HL-60/S4 treated with retinoic acid at 250 ng/mL for 4 days and 3 days (cell line): ENCODE results near the gene PHEX.

Experiments used
- in situ Hi-C: fragments of 300-500 bp; cut with MboI; formaldehyde crosslinking; loops from 2 replicates; pipeline ENCODE4 v1.7.0; 2022; ENCODE audit warnings: low sequenced_read_pairs

Gene PHEX

DNA sequence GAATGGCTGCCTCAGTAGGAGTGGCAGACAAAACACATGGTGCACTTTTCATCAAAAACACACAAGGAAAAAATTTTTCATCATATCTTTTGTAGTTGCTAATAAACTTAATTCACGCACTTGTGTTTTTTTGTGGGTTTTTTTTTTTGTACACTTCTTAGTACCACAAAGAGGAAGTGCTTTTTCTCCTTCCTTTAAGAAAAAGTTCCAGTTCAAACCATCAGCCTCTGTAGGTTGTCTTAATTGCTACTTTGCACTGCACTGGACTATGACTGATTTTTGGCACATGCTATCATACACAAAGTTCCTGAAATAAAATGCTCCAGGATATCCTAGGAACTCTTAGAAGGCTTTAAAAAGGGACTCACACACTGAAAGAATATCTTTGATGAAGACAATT is at the start of gene PHEX:
Gene PHEX, plus strand, starts transcription at position 242 of the 400 bp plus-strand sequence. CDS start 681 bp downstream, outside the sequence.
- in situ Hi-C loops, result no loop called here

DNA sequence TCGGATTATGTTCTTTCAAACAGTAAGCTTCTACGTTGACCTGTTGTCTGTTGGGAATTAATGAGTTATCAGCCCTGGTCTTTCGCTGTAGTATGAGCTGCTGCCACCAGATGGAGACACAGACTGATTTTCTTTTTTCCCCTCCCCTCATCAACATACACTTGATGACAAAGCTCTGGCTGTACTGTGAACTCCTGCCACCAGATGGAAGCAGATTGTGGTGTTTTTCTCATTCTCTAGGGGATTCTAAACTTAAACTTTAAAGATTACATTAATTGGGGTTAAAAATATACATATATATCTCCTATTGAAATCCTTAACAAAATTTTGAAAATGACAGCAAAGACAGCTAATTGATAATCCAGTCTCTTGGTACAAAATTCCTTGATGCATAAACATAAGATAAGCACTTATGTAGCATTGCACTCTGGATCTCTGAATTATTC is 46.8 kb upstream of the PHEX start:
- in situ Hi-C loops, result loop anchor here (25.0 kb wide), 2 partner anchors 202 to 752 kb away; no protein-coding TSS in a partner anchor

DNA sequence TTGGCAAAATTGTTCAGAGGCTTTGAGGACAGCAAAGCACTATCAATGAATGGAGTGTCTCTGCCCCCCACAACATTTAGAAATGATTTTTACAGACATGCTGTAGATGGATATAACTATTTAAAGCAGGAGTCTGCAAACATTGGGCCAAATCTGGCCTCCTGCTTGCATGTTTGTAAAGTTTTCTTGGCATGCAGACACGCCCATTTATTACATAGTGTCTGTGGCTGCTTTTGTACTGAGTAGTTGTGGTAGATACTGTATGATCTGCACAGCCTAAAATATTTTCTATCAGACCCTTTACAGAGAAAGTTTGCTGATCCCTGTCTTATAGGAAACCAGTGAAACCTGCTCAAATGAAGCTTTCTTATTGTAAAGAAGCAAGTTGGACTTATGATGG is 45.5 kb upstream of the PHEX start:
- in situ Hi-C loops, result loop anchor here (25.0 kb wide), 2 partner anchors 201 to 751 kb away; no protein-coding TSS in a partner anchor

DNA sequence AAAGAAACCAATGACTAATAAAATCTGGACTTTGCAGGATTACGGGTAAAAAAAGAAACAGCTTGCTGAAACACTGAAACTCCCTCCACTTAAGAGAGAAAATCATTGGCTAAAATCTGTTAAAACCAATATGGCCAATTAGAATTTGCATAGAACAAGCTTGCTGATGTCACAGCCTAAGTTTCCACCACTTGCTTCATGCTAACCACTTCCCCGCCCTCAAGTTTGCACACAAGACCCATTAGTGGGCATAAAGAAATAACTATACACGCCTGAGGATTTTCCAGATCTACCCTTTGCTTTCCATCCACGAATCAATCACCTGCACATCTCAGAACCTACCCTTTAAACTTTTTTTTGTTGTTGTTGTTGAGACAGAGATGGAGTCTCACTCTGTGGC is 42.7 kb upstream of the PHEX start:
- in situ Hi-C loops, result loop anchor here (25.0 kb wide), 2 partner anchors 198 to 748 kb away; no protein-coding TSS in a partner anchor

DNA sequence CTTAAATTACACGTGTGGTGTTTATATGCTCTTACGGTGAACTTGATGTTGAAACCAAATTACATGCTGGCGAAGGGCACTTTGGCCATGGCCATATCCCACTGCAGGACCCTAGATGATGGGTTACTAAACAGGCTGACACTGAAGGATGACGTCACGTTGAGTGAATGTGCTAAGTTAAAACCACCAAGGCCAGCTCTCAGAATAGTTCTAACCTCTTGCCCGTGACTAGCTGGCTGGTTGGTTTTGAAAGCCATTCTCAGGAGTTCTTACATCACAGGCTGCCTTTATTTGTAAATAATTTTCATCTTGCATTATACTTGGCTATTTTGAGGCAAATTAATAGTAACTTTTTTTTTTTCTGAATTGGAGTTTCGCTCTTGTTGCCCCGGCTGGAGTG is 41.3 kb upstream of the PHEX start:
- in situ Hi-C loops, result loop anchor here (25.0 kb wide), 2 partner anchors 196 to 746 kb away; no protein-coding TSS in a partner anchor

DNA sequence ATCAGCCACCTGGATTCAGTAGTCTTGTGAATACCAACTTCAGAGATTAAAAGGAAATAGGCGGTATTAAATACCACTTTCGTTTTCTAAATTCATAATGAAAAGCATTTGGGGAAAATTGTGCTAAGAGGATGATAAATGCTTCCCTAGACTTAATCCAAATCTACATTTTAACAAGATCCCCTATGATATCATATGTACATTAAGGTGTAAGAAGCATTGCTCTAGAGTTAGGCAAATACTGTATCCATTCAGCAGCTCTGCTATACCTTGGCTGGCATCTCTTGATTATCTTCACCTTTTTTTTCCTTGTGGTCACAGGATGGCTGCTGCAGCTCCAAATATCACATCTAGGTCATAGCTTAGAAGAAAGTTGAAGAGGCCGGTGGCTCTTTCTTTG is 40.6 kb upstream of the PHEX start:
- in situ Hi-C loops, result loop anchor here (25.0 kb wide), 2 partner anchors 196 to 746 kb away; no protein-coding TSS in a partner anchor

DNA sequence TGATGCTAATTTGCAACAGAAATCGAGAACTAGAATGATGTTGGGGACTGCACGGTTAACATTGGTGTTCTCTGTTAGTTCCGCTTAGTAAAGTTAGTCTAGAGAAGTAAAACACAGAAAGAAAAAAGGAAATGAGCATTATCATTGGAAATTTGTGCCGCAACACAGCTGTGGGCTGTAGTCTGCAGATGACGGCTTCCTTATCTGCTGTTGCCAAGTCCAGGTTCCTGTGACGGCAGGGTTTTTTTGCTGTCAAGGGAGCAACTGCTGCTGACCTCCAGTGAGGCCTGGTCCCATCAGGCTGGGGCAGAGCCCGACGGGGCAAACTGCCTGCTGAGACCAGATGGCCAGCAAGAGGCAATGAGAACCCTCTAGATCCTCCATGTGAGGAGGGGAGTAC is 38.9 kb upstream of the PHEX start:
- in situ Hi-C loops, result loop anchor here (25.0 kb wide), 2 partner anchors 194 to 744 kb away; no protein-coding TSS in a partner anchor

DNA sequence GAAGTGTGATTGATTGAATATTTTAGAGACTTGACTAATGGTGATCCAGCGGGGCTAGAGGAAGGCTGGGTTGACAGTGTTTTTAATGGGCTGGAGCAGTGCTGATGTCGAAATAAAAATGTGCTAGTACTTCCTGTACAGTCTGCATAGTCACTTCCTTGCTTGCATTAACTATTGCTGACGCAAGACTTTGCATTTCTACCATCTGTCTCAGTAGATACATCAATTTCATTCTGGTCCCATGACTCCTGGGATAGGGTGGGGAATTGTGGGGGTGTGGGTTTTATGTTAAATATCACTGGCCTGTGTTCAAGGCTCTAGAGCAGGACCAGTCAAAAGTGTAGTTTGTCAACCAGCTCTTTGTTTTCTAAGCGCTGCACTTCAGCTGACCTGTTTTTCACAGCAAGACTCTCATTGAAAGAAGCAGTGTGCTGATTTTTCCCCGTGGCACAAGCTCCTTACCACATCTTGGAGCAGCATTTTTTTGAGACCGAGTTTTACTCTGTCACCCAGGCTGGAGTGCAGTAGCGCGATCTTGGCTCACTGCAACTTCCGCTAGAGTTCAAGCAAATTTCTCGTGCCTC is 35.2 kb upstream of the PHEX start:
- in situ Hi-C loops, result loop anchor here (25.0 kb wide), 2 partner anchors 190 to 740 kb away; no protein-coding TSS in a partner anchor

DNA sequence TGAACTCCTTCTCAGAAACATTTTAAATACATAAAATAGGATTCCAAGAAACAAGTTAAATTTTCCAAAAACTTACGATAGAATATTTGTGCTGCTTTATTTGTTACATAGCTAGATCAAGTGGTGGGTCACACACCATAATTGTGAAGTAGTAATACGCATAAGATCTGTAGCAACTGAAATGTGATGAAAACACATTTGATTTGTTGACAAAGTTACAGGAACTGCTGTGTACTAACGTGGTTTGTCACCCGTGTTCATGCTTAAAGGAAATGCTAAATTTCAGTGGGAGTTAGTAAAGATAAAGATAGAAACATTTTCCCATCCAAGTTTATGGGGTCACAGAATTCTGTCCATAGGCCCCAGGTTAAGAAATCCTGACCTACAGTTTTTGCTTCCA is 34.1 kb upstream of the PHEX start:
- in situ Hi-C loops, result loop anchor here (25.0 kb wide), 2 partner anchors 189 to 739 kb away; no protein-coding TSS in a partner anchor

DNA sequence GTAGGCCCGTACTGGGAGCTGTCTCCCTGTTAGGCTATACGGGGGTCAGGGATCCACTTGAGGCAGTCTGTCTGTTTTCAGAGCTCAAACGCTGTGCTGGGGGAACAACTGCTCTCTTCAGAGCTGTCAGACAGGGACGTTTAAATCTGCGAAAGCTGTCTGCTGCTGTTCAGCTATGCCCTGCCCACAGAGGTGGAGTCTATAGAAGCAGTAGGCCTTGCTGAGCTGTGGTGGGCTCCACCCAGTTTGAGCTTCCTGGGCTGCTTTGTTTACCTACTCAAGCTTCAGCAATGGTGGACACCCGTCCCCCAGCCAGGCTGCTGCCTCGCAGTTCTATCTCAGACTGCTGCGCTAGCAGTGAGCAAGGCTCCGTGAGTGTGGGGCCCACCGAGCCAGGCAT is 27.3 kb upstream of the PHEX start:
- in situ Hi-C loops, result no loop called here

DNA sequence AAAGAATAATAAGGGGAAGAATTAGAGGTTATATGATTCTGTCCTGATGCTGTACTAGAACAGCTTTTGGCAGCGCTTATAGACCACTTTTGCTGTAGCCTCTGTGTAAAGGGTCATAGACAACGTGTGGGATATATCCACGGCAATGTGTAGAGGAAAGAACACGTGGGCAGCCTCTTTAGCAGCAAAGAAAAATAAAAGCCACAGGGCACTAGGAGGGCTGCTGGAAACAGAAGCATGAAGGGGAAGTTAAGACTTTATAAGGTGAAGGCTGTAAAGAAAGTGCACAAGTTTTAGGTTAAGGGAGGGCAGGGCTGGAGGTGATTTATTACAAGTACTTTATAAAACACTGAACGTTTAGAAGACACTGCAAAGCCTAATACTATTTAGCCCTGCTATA is 20.1 kb upstream of the PHEX start:
- in situ Hi-C loops, result no loop called here

DNA sequence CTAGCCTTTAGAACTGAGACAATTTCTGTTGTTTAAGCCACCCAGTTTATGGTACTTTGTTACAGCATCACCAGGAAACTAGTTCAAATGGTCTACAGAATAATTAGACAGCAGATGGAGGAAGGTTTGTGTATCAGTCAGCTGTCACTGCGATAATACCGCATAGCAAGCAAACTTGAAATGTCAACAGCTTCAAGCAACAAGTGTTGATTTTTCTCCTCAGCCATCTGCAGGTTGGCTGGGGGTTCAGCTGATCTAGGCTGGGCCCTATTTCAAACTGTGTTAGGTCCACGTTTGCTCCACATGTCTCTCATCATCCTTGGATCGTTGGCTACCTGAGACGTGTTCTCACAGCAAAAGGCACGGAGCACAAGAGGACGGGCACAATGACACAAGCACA is 19.2 kb upstream of the PHEX start:
- in situ Hi-C loops, result no loop called here

DNA sequence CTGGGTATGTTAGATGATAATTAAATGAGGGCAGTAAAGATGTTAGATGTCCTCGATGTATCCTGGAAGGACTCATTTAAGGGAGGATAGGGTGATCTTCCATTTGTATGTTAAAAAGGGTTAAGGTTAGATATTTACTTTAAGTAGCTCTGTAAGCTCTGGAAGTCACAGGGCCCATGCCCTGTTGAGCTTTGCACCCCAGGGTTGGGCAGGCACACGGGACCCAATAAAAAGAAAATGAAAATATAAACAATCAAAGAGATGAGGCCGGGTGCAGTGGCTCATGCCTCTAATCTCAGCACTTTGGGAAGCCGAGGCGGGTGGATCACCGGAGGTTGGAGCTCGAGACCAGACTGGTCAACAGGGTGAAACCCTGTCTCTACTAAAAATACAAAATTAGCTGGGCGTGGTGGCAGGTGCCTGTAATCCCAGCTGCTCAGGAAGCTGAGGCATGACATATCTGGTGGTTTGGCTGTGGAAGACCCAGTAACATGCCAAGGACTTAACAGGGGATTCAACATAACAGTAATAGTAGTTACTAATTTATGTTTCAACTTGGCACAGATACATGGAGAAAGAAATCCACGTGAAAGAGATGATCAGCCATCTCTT is 16.9 kb upstream of the PHEX start:
- in situ Hi-C loops, result no loop called here

DNA sequence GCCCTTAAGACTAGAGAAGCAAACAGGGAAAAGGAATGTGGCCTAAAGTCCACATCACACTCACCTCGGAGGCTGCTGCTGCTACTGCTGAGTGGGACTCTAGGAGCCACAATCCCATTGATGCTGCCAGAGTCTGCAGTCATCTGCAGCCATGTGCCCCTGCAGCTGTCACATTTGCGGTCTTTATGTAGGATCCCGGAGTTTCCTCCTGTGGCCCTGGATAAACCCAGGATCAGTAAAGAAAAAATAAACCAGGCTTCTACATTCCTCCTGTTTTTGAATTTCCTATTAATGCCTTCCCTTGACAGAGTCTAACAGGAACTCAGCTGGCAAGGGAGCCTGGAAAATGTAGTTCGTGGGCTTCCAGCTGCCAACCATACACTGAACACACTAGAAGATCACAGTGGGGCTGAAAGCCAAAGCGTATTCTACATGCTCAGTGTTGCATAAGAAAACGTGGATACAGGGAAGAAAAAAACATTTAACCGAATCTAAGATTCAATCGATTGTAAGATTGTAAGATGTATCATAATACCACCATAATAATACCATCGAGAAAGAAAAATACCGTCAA is 10.3 kb upstream of the PHEX start:
- in situ Hi-C loops, result no loop called here

DNA sequence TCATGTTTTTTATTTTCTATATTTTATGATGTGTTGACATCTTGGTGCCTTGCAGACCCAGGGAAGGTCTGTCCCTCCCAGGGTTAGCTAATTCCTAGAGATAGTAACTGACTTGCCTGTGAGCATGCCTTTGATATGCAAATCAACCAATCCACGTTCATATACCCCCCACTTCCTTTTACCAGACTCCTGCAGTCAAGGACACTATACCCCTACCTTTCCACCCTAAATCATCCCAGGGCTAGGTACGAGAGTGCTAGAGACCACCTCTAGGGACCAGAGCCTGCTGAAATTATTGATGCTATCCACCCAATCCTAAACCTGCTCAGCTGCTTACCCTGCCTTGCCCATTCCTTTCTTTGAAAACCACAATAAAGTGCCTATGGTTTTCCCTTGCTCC is 7.5 kb upstream of the PHEX start:
- in situ Hi-C loops, result no loop called here

DNA sequence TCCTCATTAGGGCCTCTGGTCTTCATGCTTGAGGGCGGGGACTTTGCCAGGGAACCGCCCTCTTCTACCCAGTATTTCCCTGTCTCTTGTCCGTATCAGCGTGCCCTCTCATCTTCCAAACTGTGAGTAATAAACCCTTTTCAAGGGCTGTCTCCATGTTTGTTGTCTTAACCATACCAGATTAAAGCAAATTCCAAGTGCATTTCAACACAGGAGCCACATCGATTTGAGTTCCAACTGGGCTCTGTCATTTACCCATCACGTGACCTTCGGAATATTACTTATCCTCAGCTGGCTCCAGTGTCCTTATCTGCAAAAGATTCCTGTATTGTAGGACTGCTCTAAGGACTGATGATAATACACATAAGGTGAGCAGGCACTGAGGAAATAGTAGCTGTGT is 6.4 kb upstream of the PHEX start:
- in situ Hi-C loops, result no loop called here

DNA sequence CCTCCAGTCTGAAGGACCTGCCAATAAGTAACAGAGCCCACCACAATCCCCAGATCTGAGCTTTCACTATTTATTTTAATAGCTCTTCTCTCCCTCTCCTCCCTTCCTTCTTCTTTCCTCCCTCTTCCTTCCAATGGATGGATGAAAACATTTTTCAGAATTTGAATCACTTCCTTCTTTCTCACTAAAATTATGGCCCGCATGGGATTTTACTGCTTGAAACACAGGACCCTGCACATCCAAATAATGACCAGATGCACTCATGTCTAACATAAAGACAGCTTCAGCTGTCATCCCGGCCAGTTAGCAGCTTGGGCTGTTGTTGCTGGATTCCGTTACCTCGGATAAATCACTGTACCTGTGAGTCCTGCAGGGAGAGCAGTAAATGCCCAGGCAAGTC is 5.4 kb upstream of the PHEX start:
- in situ Hi-C loops, result no loop called here

DNA sequence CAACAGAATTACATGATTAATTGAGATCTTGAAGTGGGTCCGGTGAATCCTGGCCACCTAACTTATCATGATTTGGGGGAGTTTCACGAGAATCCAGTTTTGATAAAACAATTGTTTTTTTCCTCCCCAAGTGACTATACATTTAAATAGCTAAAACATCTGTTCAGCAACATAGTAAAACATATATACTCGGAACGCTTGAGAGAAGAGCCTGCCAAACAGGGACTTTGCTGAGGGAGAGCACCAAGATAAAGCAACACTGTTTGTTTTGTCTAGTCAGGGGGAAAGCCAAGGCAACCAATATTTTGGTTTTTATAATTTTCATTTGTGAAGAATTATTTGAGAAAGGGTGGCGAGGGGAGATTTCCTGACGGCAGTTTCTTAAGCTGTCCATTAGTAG is 381 bp downstream of the PHEX start:
- in situ Hi-C loops, result no loop called here

DNA sequence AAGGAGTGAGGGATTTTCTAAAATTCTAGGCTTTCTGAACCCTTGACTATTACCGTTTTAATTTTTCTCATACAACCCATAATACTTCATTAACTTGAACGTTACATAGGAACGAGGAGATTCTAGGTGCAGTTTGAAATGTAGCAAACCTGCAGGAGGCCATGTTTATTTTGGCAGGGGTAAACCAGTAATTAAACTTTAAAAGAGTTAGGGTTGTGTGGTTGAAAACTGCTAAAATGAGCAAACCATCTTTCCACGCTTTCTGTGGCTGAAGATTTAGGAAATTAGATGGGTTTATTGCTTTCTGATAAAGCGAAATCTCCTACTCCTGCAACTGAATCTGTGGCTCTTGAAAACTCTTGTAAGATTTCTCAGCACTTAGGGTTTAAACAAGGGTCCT is 1.7 kb downstream of the PHEX start:
- in situ Hi-C loops, result no loop called here

DNA sequence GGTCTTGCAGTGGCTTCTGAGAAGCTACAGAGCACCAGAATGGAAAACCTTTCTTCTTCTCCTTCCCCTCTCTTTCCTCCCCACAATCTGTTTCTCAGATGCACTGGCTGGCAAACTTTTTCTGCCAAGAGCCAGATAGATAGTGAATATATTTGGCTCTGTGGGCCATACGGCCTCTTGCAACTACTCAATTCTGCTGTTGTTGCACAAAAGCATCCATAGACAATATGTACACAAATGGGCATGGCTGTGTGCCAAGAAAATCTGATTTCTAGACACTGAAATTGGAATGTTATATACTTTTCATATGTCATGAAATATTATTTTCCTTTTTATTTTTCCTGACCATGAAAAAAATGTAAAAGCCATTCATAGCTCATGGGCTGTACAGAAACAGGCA is 3.1 kb downstream of the PHEX start:
- in situ Hi-C loops, result no loop called here

DNA sequence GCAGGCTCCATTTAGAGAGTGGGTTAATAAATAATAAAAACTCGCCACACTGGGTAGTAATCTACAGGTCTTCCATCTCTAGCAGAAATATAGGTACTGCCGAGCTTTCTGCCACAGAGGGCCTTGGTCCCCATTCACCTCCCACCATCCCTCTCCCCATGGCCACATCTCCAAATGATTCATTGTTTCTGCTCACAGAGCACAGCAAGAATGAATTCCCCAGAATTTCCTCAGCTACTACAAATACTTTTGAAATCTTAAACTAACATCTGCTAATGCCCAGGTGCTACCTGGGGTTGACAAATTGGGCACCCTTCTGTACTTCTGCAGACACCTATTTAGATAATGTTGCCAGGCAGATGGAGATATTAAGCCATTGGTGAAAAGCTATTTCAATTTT is 5.1 kb downstream of the PHEX start:
- in situ Hi-C loops, result no loop called here

DNA sequence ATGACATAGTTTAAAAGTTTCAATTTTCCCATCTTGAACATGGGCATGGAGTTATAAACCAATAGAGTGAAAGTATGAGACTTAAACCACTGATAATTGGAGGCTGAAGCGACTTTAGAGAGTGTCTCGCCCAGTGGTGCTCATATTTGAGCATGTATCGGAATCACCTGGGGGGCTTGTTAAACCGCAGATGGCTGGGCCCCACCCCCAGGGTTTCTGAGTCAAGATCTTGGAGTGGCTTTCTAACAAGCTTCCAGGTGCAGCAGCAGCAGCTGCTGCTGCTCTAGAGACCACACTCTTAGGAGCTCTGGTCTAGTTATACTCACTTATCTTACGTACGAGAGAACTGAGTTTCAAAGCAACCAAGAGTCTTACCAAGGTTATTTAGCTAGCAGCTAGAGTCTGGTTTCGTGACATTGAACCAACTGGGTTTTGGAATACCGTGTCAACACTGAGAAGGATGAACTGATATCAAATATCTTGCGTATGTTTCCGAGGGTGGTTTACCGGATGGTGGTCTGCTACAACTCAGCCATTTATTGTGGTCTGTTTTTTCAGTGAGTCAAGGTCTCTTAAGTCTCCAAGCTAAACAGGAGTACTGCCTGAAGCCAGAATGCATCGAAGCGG is 5.9 kb downstream of the PHEX start:
- in situ Hi-C loops, result no loop called here
